ENCODE data around the gene EYA2. TPM values are rescaled to one million over a fixed set of nuclear protein-coding genes. Genes with fewer than 3 reads are reported as not detected.

Gene EYA2
- total RNA-seq, 2 donors from 2014 or later: 3.5 to 3.8 TPM

GRCh38 chr20:47102629-47103028 lies 208.0 kb downstream of the EYA2 start:
- Histone ChIP-seq H3K4me3 (no peak overlapping the region), H3K27ac (no peak overlapping the region), H3K4me1 (ENCODE audit: control insufficient read depth in 1 of 2, low read depth in 2 of 2) (peaks cover 8 to 13% of the 10 kb centered on the region in 2 donors), H3K36me3 (no peaks in the 10 kb centered on the region), H3K9me3 (no peaks in the 10 kb centered on the region), H3K27me3 (replicated peaks; ENCODE audit: insufficient read depth) (no peaks in the 10 kb centered on the region)
- no peak for TF ChIP-seq CTCF (IDR thresholded peaks at IDR 0.05)
- DNase-seq (ENCODE audit: low spot score) (no peak), ATAC-seq (ENCODE audit: insufficient number of reproducible peaks, low FRiP score, low read depth) (no peak)

- no peak for ATAC-seq (ENCODE audit: insufficient number of reproducible peaks, low FRiP score, low read depth)
- Histone ChIP-seq H3K4me1 (ENCODE audit: control insufficient read depth in 1 of 2, low read depth in 2 of 2) (no peaks in the 10 kb centered on the region), H3K9me3 (peaks cover 14% of the 10 kb centered on the region), H3K36me3 (no peaks in the 10 kb centered on the region), H3K4me3 (no peak overlapping the region), H3K27me3 (replicated peaks; ENCODE audit: insufficient read depth) (no peaks in the 10 kb centered on the region), H3K27ac (no peak overlapping the region)
- no peak for DNase-seq (ENCODE audit: low spot score)
- no peak for TF ChIP-seq CTCF (IDR thresholded peaks at IDR 0.05)
Measured at GRCh38 chr20:47106786-47107185, 212.1 kb downstream of the EYA2 start.

GRCh38 chr20:47108994-47109393 lies 214.4 kb downstream of the EYA2 start:
- no peak for TF ChIP-seq CTCF (IDR thresholded peaks at IDR 0.05)
- no peak for ATAC-seq (ENCODE audit: insufficient number of reproducible peaks, low FRiP score, low read depth)
- no peaks in the 10 kb centered on the region for H3K4me1 ChIP-seq (ENCODE audit: control insufficient read depth in 1 of 2, low read depth in 2 of 2)
- peaks cover 14% of the 10 kb centered on the region for H3K9me3 ChIP-seq
- H3K27ac ChIP-seq: no peak overlapping the region
- no peak for DNase-seq (ENCODE audit: low spot score)
- no peaks in the 10 kb centered on the region for H3K27me3 ChIP-seq (replicated peaks; ENCODE audit: insufficient read depth)
- H3K4me3 ChIP-seq: no peak overlapping the region
- no peaks in the 10 kb centered on the region for H3K36me3 ChIP-seq

GRCh38 chr20:47110819-47111218 lies 216.2 kb downstream of the EYA2 start:
- H3K36me3 ChIP-seq: no peaks in the 10 kb centered on the region
- TF ChIP-seq CTCF (IDR thresholded peaks at IDR 0.05): no peak
- H3K27ac ChIP-seq: no peak overlapping the region
- H3K4me3 ChIP-seq: no peak overlapping the region
- no peaks in the 10 kb centered on the region for H3K27me3 ChIP-seq (replicated peaks; ENCODE audit: insufficient read depth)
- no peak for DNase-seq (ENCODE audit: low spot score)
- H3K4me1 ChIP-seq (ENCODE audit: control insufficient read depth in 1 of 2, low read depth in 2 of 2): no peaks in the 10 kb centered on the region
- no peak for ATAC-seq (ENCODE audit: insufficient number of reproducible peaks, low FRiP score, low read depth)
- peaks cover 14% of the 10 kb centered on the region for H3K9me3 ChIP-seq

GRCh38 chr20:47111576-47111975 lies 216.9 kb downstream of the EYA2 start:
- Histone ChIP-seq H3K36me3 (no peaks in the 10 kb centered on the region), H3K27ac (no peak overlapping the region), H3K4me3 (no peak overlapping the region), H3K9me3 (peaks cover 14% of the 10 kb centered on the region), H3K4me1 (ENCODE audit: control insufficient read depth in 1 of 2, low read depth in 2 of 2) (no peaks in the 10 kb centered on the region), H3K27me3 (replicated peaks; ENCODE audit: insufficient read depth) (no peaks in the 10 kb centered on the region)
- no peak for TF ChIP-seq CTCF (IDR thresholded peaks at IDR 0.05)
- no peak for ATAC-seq (ENCODE audit: insufficient number of reproducible peaks, low FRiP score, low read depth)
- no peak for DNase-seq (ENCODE audit: low spot score)

Measured in thoracic aorta (tissue), 2 donors.